GM19397 (cell line): ENCODE results near the gene PDE4C.

ENCODE experiments used
- ATAC-seq: cut with Tn5 transposase; IDR thresholded peaks from one replicate; pipeline ENCODE4 v1.9.1; 2021; ENCODE audit warnings: mild to moderate bottlenecking, moderate library complexity; ENCODE audit not compliant: unreplicated experiment

PDE4C gene

GRCh38 chr19:18202778-18203407 is 23.3 kb downstream of the PDE4C start:
- ATAC-seq, result no peak

- ATAC-seq, result no peak
These were observed 23.9 kb downstream of the PDE4C start for GRCh38 chr19:18202397-18202777.

- ATAC-seq, result no peak
These were observed 27.9 kb downstream of the PDE4C start for GRCh38 chr19:18198374-18198773.

GRCh38 chr19:18197941-18198340 is 28.3 kb downstream of the PDE4C start:
- ATAC-seq, result no peak

- ATAC-seq, result no peak
These were observed 28.9 kb downstream of the PDE4C start for GRCh38 chr19:18197306-18197705.

GRCh38 chr19:18196511-18196845 is 29.8 kb downstream of the PDE4C start:
- ATAC-seq, result no peak

- ATAC-seq, result no peak
These were observed 31.5 kb downstream of the PDE4C start for GRCh38 chr19:18194554-18195238.

- no peak for ATAC-seq
These were observed 32.1 kb downstream of the PDE4C start for GRCh38 chr19:18194181-18194530.

- no peak for ATAC-seq
These were observed 32.7 kb downstream of the PDE4C start for GRCh38 chr19:18193388-18194180.

GRCh38 chr19:18192673-18193387 is 33.4 kb downstream of the PDE4C start, which contains the start of gene MPV17L2:
TSS of gene MPV17L2 (plus strand) at chr19:18193218. CDS start at chr19:18193282, 64 bp downstream.
- ATAC-seq, result peak; percentile 85

- ATAC-seq, result no peak
These were observed 34.6 kb downstream of the PDE4C start for GRCh38 chr19:18191640-18192062.

GRCh38 chr19:18190278-18190677 is 36.0 kb downstream of the PDE4C start:
- no peak for ATAC-seq

- no peak for ATAC-seq
These were observed 40.7 kb downstream of the PDE4C start for GRCh38 chr19:18185538-18185937.

- no peak for ATAC-seq
These were observed 42.7 kb downstream of the PDE4C start for GRCh38 chr19:18183529-18183928.

- ATAC-seq, result no peak
These were observed 46.3 kb downstream of the PDE4C start for GRCh38 chr19:18179957-18180356.

GRCh38 chr19:18176367-18177310 is 49.6 kb downstream of the PDE4C start:
- ATAC-seq, result no peak

GRCh38 chr19:18174983-18175382 is 51.3 kb downstream of the PDE4C start:
- no peak for ATAC-seq
